GM12878 (cell line): ENCODE data around the gene DCP1A. TPM values are rescaled to one million over a fixed set of nuclear protein-coding genes. Genes with fewer than 3 reads are reported as not detected.

Source experiments
- CHD1 ChIP-seq: IDR thresholded peaks from 2 replicates; pipeline ENCODE4 v1.6.1; 2012; ENCODE audit warnings: low read depth, low read length, improper control_type of control experiment
- CHD2 ChIP-seq: IDR thresholded peaks from 2 replicates; pipeline ENCODE4 v1.6.1; 2011; ENCODE audit warnings: low read depth, low read length, improper control_type of control experiment, borderline replicate concordance
- LARP7 ChIP-seq: fragments of 450-650 bp; IDR thresholded peaks from 2 replicates; pipeline ENCODE4 v1.6.1; 2017; ENCODE audit warnings: mild to moderate bottlenecking
- NFYB ChIP-seq: IDR thresholded peaks from 2 replicates; pipeline ENCODE4 v1.6.1; 2011; ENCODE audit warnings: low read depth, mild to moderate bottlenecking, low read length, improper control_type of control experiment, moderate library complexity; ENCODE audit not compliant: insufficient read depth
- NR2C2 ChIP-seq: IDR thresholded peaks from 2 replicates; pipeline ENCODE4 v1.6.1; 2011; ENCODE audit warnings: borderline replicate concordance, low read depth; ENCODE audit not compliant: control insufficient read depth, insufficient read length
- NR2F1 ChIP-seq: fragments of 450-650 bp; conservative IDR thresholded peaks from 2 replicates; pipeline ENCODE4 v1.6.1; 2017; ENCODE audit warnings: mild to moderate bottlenecking
- RB1 ChIP-seq: fragments of 450-650 bp; formaldehyde crosslinking; IDR thresholded peaks from 2 replicates; pipeline ENCODE4 v1.6.1; 2017; ENCODE audit warnings: mild to moderate bottlenecking, borderline replicate concordance
- RELA ChIP-seq: fragments of 450-650 bp; IDR thresholded peaks from 2 replicates; pipeline ENCODE4 v1.8.0; 2014; ENCODE audit warnings: borderline replicate concordance; ENCODE audit not compliant: partially characterized antibody
- SMAD1 ChIP-seq: fragments of 450-650 bp; IDR thresholded peaks from 2 replicates; pipeline ENCODE4 v1.6.1; 2018; ENCODE audit warnings: mild to moderate bottlenecking, low read depth; ENCODE audit not compliant: partially characterized antibody
- YY1 ChIP-seq: IDR thresholded peaks from 2 replicates; pipeline ENCODE4 v1.6.1; 2011; ENCODE audit warnings: low read depth, mild to moderate bottlenecking, low read length
- ZNF207 ChIP-seq: fragments of 450-650 bp; IDR thresholded peaks from 2 replicates; pipeline ENCODE4 v1.6.1; 2014; ENCODE audit warnings: antibody characterized with exemption, mild to moderate bottlenecking, borderline replicate concordance
- polyA plus RNA-seq, 11 experiments: library from polyadenylated mRNA; depleted of rRNA in 4 of 11; unstranded in 6 of 11; stranded (reverse) in 5 of 11; fragments of >200 nt; fragmentation: Nextera tagmentation in 4 of 11; fragmentation: Illumina TruSeq in 1 of 11; extraction: Ambion mirVana in 4 of 11; extraction: Trizol in 1 of 11; gene quantifications; 1 replicate in 1 of 11; 2 replicates in 10 of 11; pipeline versions ENCODE4 v1.2.1 to v1.2.3, GENCODE V29; 2011 to 2016; ENCODE audit warnings: inconsistent platforms in 2 of 11, missing spikeins in 2 of 11, low read depth in 1 of 11
- total RNA-seq, 4 experiments: library from RNA; depleted of rRNA in 3 of 4; stranded (reverse); fragments of >200 nt in 3 of 4; fragmentation: Illumina TruSeq in 1 of 4; extraction: Trizol in 1 of 4; gene quantifications; 2 replicates each; pipeline versions ENCODE4 v1.2.1 to v1.2.3, GENCODE V29; 2013 to 2021
- TF ChIP-seq, protein P1 (sequence below): fragments of 450-650 bp; formaldehyde crosslinking; IDR thresholded peaks from 2 replicates; pipeline ENCODE4 v1.4.0; 2020; ENCODE audit warnings: mild to moderate bottlenecking, moderate library complexity
- TF ChIP-seq, protein P2 (sequence below): fragments of 450-650 bp; IDR thresholded peaks from 2 replicates; pipeline ENCODE4 v1.6.1; 2017; ENCODE audit warnings: mild to moderate bottlenecking, moderate library complexity
- TF ChIP-seq, protein P3 (sequence below): fragments of 150-350 bp; IDR thresholded peaks from 2 replicates; pipeline ENCODE4 v1.6.1; 2014; ENCODE audit warnings: mild to moderate bottlenecking, low read depth, low read length
- TF ChIP-seq, protein P4 (sequence below): fragments of 450-650 bp; IDR thresholded peaks from 2 replicates; pipeline ENCODE4 v1.6.1; 2017; ENCODE audit warnings: antibody characterized with exemption, mild to moderate bottlenecking, moderate library complexity

DCP1A gene
- total and polyA plus RNA-seq, 10 of the 15 experiments (the other 5 are each of a cell fraction or from before 2014, with no cell fraction given): 12.5 to 34.6 (median 16.3) TPM

- TF ChIP-seq, protein P1, sequence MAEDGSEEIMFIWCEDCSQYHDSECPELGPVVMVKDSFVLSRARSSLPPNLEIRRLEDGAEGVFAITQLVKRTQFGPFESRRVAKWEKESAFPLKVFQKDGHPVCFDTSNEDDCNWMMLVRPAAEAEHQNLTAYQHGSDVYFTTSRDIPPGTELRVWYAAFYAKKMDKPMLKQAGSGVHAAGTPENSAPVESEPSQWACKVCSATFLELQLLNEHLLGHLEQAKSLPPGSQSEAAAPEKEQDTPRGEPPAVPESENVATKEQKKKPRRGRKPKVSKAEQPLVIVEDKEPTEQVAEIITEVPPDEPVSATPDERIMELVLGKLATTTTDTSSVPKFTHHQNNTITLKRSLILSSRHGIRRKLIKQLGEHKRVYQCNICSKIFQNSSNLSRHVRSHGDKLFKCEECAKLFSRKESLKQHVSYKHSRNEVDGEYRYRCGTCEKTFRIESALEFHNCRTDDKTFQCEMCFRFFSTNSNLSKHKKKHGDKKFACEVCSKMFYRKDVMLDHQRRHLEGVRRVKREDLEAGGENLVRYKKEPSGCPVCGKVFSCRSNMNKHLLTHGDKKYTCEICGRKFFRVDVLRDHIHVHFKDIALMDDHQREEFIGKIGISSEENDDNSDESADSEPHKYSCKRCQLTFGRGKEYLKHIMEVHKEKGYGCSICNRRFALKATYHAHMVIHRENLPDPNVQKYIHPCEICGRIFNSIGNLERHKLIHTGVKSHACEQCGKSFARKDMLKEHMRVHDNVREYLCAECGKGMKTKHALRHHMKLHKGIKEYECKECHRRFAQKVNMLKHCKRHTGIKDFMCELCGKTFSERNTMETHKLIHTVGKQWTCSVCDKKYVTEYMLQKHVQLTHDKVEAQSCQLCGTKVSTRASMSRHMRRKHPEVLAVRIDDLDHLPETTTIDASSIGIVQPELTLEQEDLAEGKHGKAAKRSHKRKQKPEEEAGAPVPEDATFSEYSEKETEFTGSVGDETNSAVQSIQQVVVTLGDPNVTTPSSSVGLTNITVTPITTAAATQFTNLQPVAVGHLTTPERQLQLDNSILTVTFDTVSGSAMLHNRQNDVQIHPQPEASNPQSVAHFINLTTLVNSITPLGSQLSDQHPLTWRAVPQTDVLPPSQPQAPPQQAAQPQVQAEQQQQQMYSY: no peak
- no peak for TF ChIP-seq NFYB
- TF ChIP-seq, protein P2, sequence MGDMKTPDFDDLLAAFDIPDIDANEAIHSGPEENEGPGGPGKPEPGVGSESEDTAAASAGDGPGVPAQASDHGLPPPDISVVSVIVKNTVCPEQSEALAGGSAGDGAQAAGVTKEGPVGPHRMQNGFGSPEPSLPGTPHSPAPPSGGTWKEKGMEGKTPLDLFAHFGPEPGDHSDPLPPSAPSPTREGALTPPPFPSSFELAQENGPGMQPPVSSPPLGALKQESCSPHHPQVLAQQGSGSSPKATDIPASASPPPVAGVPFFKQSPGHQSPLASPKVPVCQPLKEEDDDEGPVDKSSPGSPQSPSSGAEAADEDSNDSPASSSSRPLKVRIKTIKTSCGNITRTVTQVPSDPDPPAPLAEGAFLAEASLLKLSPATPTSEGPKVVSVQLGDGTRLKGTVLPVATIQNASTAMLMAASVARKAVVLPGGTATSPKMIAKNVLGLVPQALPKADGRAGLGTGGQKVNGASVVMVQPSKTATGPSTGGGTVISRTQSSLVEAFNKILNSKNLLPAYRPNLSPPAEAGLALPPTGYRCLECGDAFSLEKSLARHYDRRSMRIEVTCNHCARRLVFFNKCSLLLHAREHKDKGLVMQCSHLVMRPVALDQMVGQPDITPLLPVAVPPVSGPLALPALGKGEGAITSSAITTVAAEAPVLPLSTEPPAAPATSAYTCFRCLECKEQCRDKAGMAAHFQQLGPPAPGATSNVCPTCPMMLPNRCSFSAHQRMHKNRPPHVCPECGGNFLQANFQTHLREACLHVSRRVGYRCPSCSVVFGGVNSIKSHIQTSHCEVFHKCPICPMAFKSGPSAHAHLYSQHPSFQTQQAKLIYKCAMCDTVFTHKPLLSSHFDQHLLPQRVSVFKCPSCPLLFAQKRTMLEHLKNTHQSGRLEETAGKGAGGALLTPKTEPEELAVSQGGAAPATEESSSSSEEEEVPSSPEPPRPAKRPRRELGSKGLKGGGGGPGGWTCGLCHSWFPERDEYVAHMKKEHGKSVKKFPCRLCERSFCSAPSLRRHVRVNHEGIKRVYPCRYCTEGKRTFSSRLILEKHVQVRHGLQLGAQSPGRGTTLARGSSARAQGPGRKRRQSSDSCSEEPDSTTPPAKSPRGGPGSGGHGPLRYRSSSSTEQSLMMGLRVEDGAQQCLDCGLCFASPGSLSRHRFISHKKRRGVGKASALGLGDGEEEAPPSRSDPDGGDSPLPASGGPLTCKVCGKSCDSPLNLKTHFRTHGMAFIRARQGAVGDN: no peak
- TF ChIP-seq NR2F1: peak; percentile 53; the same call in 1 of the 2 replicates
- TF ChIP-seq CHD2: no peak
- peak; percentile 64 for TF ChIP-seq SMAD1
- TF ChIP-seq, protein P3, sequence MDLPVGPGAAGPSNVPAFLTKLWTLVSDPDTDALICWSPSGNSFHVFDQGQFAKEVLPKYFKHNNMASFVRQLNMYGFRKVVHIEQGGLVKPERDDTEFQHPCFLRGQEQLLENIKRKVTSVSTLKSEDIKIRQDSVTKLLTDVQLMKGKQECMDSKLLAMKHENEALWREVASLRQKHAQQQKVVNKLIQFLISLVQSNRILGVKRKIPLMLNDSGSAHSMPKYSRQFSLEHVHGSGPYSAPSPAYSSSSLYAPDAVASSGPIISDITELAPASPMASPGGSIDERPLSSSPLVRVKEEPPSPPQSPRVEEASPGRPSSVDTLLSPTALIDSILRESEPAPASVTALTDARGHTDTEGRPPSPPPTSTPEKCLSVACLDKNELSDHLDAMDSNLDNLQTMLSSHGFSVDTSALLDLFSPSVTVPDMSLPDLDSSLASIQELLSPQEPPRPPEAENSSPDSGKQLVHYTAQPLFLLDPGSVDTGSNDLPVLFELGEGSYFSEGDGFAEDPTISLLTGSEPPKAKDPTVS: no peak
- no peak for TF ChIP-seq ZNF207
- TF ChIP-seq RELA: no peak
- TF ChIP-seq LARP7: no peak
- TF ChIP-seq, protein P4, sequence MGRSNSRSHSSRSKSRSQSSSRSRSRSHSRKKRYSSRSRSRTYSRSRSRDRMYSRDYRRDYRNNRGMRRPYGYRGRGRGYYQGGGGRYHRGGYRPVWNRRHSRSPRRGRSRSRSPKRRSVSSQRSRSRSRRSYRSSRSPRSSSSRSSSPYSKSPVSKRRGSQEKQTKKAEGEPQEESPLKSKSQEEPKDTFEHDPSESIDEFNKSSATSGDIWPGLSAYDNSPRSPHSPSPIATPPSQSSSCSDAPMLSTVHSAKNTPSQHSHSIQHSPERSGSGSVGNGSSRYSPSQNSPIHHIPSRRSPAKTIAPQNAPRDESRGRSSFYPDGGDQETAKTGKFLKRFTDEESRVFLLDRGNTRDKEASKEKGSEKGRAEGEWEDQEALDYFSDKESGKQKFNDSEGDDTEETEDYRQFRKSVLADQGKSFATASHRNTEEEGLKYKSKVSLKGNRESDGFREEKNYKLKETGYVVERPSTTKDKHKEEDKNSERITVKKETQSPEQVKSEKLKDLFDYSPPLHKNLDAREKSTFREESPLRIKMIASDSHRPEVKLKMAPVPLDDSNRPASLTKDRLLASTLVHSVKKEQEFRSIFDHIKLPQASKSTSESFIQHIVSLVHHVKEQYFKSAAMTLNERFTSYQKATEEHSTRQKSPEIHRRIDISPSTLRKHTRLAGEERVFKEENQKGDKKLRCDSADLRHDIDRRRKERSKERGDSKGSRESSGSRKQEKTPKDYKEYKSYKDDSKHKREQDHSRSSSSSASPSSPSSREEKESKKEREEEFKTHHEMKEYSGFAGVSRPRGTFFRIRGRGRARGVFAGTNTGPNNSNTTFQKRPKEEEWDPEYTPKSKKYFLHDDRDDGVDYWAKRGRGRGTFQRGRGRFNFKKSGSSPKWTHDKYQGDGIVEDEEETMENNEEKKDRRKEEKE: no peak
- TF ChIP-seq NR2C2: no peak
- no peak for TF ChIP-seq CHD1
- no peak for TF ChIP-seq YY1
- no peak for TF ChIP-seq RB1
Observed at GRCh38 chr3:53254509-53255422, 92.6 kb downstream of the DCP1A start (continued).
